NCI-H748 (cell line): ENCODE results near the gene PFAS.
A peak's percentile ranks its signal among the peaks of the same experiment; 100 is the strongest.
"Not testable (repeated sequence)": the region's sequence is repeated elsewhere in the genome, so short reads cannot be mapped to it uniquely, and the experiment has no call there.

Source experiments
- DNase-seq: peaks from one replicate; lab custom pipeline; 2025; ENCODE audit not compliant: unreplicated experiment; lab: John Stamatoyannopoulos, UW

PFAS gene

GRCh38 chr17:8225813-8226535 lies 23.1 kb upstream of the PFAS start:
- DNase-seq, result peak; percentile 82

DNA sequence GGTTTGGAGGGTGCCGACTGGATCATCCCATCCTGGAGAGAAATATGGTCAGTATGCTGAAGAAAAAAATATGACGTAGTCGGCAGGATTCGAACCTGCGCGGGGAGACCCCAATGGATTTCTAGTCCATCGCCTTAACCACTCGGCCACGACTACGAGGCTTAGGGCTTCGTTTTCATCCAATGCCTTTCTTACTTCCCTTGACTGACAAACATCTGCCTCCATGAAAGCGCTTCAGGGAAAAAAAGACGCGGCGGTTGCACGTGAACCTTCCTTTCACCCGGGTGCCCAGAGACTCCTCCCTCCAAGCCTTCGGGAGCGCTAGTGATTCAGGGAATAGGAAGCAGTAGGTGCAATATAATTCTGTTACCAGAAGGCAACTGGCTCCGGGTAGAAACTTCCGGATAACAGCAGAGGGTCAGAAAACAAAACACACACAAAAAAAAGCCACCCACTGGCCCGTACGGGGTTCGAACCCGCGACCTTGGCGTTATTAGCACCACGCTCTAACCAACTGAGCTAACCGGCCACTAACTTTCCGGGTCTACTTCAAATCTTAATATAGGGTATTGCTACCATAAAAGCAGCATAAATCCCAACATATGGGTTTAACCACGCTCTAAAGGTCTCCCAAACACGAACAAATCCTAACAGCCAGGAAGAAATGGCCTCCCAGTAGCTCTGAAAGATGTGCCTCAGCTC lies 22.4 kb upstream of the PFAS start:
- peak; percentile 92 for DNase-seq

GRCh38 chr17:8227238-8227581 lies 21.9 kb upstream of the PFAS start:
- DNase-seq, result no peak

GRCh38 chr17:8231701-8232100 lies 17.4 kb upstream of the PFAS start:
- no peak for DNase-seq

DNA sequence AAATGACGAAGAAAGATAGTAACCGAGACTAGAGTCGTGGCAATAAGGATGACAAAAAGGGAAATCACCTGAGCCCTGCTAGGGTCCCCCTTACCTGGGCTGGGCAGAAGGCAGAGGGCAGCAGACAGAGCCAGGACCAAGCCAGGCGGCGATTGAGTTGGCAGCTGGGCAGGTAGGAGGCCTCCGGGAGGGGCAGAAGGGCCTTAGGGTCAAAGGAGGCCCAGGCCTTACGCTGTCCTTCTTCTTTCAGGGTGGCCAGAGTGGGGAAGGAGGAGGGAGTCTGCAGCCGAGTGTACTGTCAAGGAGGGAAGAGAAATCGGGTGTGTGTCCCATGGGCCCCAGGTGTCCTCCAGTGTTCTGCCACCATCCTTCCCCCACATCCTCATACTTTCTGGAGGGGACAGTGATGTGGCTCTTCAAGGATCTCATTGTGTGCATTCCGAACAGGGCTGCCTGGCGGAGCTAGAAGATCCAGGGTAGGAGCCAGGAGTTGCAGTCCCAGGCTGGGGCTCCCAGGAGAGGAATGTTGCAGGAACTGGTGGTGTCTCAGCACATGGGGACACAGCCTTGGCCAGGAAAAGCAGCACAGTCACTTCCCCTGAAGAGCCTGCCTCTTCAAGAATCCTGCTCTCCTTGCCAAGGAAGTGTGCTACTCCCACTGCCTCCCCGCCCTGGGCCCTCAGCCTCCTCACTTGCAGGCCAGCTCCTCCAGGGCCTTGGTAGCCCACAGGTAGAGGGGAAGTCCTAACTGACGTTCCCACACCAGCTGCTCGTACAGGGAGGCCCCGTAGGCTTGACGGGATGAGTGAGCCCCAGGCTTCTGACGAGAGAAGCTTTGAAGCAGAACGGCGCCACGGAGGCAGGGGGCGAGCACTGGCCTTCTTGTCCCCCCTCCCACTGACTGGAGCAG lies 14.5 kb upstream of the PFAS start:
- DNase-seq, result no peak

DNA sequence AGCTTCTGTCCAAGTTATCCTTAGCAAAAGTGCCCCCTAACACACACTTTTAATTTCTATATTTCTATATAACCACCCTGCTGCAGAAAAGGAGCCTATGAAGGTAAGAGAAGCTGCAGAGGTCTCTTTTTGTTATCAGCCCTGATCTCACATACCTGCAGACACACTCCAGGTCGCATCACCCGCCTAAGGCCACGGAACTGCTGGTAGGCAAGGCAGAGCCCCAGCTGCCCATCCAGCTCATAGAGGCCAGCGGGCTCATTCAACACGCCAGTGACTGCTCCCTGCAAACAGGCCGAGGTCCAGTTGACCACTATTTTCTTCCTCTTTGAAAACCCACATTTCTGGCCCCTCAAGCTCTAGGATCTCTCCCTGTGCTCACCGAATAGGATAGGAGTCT lies 13.4 kb upstream of the PFAS start:
- no peak for DNase-seq

DNA sequence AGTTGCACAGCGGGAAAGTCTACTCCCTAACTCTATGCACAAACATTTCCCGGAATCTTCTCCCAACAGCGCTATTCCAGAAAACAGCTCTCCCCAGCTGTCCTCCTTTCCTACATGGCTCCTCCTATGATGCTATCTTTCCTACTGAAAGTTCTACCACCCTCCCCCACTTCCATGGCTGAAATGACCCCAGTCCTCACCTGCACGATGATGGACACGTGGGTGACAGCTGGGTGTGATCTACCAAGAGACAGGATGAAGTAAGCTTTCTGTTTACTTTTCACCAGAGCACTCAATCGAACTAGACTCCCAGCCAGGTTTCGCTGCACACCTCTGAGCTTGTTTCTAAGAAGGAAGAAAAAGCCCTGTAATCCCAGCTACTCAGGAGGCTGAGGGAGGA lies 11.9 kb upstream of the PFAS start:
- no peak for DNase-seq

GRCh38 chr17:8237886-8238285 lies 11.2 kb upstream of the PFAS start:
- DNase-seq, result no peak

GRCh38 chr17:8243827-8244226 lies 5.3 kb upstream of the PFAS start:
- DNase-seq, result no peak

- DNase-seq, result no peak
Measured at GRCh38 chr17:8244768-8245167, 4.3 kb upstream of the PFAS start.

- DNase-seq, result no peak
Measured at GRCh38 chr17:8249621-8250500, 772 bp downstream of the PFAS start.

DNA sequence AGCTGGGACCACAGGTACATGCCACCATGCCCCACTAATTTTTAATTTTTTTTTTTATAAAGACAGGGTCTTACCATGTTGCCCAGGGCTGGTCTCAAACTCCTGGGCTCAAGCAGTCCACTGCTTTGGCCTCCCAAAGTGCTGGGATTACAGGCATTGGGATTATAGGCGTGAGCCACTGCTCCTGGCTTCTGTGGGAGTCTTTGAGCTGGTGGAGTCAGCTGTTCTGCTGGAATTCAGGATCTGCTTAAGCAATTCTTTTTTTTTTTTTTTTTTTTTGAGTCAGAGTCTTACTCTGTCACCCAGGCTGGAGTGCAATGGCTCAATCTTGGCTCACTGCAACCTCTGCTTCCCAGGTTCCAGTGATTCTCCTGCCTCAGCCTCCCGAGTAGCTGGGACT lies 2.3 kb downstream of the PFAS start:
- not testable (repeated sequence) for DNase-seq

GRCh38 chr17:8253801-8254200 lies 4.7 kb downstream of the PFAS start:
- DNase-seq, result peak; percentile 10

DNA sequence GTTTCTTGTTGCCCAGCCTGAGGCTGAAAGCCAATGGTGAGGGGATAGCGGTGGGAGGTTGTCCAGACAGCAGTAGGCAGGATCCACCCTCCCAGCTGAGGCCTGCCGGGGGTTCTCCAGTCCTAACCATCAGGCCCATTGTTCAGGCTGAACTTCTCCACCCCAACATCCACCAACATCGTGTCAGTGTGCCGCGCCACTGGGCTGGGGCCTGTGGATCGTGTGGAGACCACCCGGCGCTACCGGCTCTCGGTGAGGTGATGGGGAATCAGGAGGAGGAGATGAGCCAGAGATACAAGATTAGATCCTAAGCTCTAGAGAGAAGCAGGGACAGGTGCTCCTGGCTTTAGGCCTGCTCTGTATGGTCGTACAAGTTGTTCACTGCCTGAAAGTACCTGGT lies 5.8 kb downstream of the PFAS start:
- no peak for DNase-seq

DNA sequence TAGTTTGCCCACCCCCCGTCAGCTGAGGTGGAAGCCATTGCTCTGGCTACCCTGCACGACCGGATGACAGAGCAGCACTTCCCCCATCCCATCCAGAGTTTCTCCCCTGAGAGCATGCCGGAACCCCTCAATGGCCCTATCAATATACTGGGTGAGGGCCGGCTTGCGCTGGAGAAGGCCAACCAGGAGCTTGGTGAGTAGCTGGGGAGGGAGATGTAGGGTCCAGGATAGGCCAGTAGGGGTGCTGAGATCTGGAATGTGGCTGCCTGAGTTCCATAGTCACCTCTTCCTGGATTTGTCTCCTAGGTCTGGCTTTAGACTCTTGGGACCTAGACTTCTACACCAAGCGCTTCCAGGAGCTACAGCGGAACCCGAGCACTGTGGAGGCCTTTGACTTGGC lies 6.4 kb downstream of the PFAS start:
- DNase-seq, result no peak

DNA sequence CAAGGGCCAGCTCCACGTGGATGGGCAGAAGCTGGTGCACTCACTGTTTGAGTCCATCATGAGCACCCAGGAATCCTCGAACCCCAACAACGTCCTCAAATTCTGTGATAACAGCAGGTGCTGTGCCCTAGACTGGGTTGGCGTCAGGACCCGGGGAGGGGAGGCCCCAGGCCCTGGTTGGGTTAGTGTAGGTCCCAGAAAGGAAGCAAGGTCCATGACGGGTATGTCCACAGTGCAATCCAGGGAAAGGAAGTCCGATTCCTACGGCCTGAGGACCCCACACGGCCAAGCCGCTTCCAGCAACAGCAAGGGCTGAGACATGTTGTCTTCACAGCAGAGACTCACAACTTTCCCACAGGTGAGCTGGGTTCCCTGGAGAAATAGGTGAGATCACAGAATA lies 7.2 kb downstream of the PFAS start:
- DNase-seq, result no peak

GRCh38 chr17:8256691-8257090 lies 7.6 kb downstream of the PFAS start:
- DNase-seq, result no peak

DNA sequence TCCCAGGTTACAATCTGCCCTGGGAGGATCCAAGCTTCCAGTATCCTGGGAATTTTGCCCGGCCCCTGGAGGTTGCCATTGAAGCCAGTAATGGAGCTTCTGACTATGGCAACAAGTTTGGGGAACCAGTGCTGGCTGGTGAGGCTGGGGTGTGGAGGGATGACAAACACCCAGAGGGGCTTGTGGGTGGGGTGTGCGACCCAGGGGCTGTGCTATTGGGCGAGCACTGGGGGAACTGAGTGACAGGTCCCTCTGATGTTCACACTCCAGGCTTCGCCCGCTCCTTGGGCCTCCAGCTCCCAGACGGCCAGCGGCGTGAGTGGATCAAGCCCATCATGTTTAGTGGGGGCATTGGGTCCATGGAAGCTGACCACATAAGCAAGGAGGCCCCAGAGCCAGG lies 8.7 kb downstream of the PFAS start:
- no peak for DNase-seq

DNA sequence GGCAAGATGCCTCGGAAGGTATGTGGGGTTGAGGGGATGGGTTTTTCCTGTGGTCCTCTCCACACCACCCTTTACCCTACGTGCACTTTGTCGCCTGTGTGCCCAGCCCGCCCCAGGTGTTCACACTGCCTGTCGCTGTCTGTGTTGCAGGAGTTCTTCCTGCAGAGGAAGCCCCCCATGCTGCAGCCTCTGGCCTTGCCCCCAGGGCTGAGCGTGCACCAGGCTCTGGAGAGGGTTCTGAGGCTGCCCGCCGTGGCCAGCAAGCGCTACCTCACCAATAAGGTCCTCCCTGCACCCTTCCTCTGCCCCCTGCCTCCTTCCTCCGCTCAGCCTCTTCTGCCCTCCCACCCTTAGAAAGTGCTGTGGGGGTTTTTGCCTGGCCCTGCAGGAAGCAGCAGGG lies 15.2 kb downstream of the PFAS start:
- no peak for DNase-seq

GRCh38 chr17:8264836-8265542 lies 15.9 kb downstream of the PFAS start:
- no peak for DNase-seq
